GDM1 (cell line): ENCODE data around the gene NDUFA11.
"Not testable (repeated sequence)": the region's sequence is repeated elsewhere in the genome, so short reads cannot be mapped to it uniquely, and the experiment has no call there.

Experiments used
- DNase-seq: peaks from one replicate; lab custom pipeline; 2025; lab: John Stamatoyannopoulos, UW

Gene NDUFA11

DNA sequence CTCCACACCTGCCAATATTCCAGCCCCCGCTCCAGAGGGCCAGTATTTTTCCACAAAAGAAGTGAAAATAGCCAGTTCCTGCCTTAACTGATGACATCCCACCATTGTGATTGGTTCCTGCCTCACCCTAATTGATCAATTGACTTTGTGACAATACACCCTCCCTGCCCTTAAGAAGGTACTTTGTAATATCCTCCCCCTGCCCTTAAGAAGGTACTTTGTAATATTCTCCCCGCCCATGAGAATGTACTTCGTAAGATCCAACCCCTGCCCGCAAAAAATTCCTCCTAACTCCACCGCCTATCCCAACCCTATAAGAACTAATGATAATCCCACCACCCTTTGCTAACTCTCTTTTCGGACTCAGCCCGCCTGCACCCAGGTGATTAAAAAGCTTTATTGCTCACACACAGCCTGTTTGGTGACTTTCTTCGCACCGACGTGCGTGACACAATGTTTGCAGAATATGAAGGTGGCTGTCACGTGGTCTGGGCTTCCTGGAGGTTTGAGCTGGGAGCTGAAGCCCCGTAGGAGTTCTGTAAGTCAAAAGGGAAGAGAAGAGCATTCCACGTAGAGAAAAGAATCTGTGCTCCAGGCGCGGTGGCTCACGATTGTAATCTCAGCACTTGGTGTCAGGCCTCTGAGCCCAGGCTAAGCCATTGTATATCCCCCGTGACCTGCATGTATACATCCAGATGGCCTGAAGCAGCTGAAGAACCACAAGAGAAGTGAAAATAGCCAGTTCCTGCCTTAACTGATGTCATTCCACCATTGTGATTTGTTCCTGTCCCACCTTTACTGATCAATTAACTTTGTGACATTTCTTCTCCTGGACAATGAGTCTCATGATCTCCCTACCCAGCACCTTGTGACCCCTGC, 46.1 kb downstream of the NDUFA11 start:
- no peak for DNase-seq

DNA sequence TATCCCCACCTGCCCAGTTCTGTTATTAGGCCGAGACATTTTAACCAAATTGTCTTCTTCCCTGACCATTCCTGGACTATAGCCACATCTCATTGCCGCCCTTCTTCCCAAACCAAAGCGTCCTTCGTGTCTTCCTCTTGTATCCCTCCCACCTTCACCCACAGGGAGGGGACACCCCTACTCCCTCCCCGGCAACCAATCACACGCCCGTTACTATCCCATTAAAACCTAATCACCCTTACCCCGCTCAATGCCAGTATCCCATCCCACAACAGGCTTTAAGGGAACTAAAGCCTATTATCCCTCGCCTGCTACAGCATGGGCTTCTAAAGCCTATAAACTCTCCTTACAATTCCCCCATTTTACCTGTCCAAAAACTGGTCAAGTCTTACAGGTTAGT, 48.4 kb downstream of the NDUFA11 start:
- DNase-seq, result not testable (repeated sequence)

DNA sequence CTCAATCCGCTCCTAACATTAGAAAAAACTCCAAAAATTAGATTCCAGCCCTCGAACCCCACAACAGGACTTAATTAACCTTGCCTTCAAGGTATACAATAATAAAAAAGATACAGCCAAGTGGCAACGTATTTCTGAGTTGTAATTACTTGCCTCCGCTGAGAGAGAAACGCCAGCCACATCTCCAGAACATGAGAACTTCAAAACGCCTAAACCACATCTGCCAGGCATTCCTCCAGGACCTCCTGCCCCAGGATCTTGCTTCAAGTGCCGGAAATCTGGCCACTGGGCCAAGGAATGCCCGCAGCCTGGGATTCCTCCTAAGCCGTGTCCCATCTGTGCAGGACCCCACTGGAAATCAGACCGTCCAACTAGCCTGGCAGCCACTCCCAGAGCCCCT, 49.5 kb downstream of the NDUFA11 start:
- DNase-seq, result not testable (repeated sequence)

DNA sequence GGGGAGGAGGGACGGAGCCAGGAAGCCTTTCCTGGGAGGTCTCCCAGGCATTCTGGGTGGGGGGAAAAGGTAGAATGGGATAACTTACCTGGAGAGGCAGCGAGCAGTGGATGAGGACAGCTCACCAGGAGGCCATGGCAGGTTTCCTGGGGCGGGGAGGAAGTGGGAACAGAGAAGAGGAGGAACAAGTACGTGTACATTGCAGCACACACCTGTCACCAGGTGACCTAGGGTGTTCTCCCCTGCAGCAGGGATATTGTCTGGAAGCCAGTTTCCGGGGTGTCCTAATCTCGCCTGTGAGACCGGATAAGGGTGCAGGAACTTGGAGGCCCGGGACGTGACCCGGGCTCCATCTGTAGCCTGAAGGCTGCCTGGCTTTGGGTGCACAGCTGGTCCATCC, 52.3 kb downstream of the NDUFA11 start, which contains the start of gene FUT3:
TSS of gene FUT3 (minus strand) at position 148 of the 400 bp plus-strand sequence.
- DNase-seq, result no peak

DNA sequence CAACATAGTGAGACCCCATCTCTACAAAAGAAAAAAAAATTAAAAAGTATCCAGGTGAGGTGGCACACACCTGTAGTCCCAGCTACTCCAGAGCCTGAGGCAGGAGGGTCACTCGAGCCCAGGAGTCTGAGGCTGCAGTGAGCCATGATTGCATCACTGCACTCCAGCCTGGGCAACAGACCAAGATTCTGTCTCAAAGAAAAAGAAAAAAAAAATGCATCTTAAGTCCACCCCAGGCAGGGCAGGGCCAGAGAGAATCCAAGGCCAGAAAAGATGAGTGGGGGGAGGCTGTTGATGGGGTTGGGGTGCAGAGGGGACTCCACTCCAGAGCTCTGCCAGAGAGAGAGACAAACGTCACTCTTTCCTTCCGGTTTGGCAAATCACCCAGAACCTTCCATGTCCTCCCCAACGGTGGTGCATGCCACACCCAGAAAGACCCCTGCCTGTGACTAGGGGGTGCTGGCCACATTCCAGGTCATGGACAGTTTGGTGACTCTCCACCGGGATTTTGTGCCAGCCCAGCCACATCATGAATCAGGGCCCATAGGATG, 52.8 kb downstream of the NDUFA11 start:
- DNase-seq, result no peak

DNA sequence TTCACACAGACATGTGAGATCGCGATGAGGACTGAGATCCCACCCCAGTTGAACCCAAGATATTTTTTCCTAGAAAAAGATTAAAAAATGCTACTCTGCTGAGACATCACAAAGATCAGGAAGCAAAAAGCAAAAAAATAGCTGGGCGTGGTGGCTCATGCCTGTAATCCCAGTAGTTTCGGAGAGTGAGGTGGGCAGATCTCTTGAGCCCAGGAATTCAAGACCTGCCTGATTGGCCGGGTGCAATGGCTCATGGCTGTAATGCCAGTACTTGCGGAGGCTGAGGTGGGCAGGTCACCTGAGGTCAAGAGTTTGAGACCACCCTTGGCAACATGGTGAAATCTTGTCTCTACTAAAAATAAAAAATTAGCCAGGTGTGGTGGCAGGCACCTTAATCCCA, 53.4 kb downstream of the NDUFA11 start:
- no peak for DNase-seq

DNA sequence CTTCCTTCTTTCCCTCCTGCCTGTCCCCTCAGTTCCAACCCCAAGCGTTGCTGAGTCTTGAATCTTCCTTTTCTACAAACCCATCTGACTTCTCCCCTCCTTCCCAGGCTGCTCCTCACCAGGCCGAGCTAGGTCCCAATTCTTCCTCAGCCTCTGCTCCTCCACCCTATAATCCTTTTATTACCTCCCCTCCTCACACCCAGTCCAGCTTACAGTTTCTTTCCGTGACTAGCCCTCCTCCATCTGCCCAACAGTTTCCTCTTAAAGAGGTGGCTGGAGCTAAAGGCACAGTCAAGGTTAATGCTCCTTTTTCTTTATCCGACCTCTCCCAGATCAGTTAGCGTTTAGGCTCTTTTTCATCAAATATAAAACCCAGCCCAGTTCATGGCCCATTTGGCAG, 55.0 kb downstream of the NDUFA11 start:
- not testable (repeated sequence) for DNase-seq

DNA sequence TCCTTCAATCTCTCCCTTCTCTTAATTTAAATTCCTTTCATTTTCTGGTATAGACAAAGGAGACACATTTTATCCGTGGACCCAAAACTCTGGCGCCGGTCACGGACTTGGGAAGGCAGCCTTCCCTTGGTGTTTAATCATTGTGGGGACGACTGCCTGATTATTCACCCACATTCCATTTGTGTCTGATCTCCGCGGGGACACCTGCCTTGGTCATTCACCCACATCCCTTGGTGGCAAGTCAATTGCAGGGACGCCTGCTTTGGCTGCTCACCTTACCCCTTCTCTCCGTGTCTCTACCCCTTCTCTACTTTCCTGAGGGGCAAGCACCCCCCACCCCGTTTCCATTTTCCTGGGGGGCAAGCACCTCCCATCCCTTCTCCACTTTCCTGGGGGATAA, 55.7 kb downstream of the NDUFA11 start:
- DNase-seq, result not testable (repeated sequence)
